Activated naive CD4-positive, alpha-beta T cell treated with Interleukin-2 at 50 U/mL for 16 hours (primary cell): ENCODE data around the gene ANO7.

Experiments
- DNase-seq: peaks from one replicate; pipeline ENCODE4 v3.0.0-alpha.2; 2020

Gene ANO7

GRCh38 chr2:241213567-241213966, 25.1 kb downstream of the ANO7 start:
- no peak for DNase-seq

- no peak for DNase-seq
Measured at GRCh38 chr2:241214209-241214608, 25.7 kb downstream of the ANO7 start.

GRCh38 chr2:241214766-241215165, 26.3 kb downstream of the ANO7 start:
- DNase-seq = no peak

GRCh38 chr2:241215421-241215820, 26.9 kb downstream of the ANO7 start:
- no peak for DNase-seq

- no peak for DNase-seq
Measured at GRCh38 chr2:241216211-241216761, 27.8 kb downstream of the ANO7 start.

GRCh38 chr2:241217320-241218031, 29.0 kb downstream of the ANO7 start:
- DNase-seq = peak; percentile 37

GRCh38 chr2:241218131-241219029, 29.9 kb downstream of the ANO7 start:
- peak; percentile 47 for DNase-seq

GRCh38 chr2:241219030-241219382, 30.5 kb downstream of the ANO7 start:
- no peak for DNase-seq

- DNase-seq = no peak
Measured at GRCh38 chr2:241219856-241220356, 31.4 kb downstream of the ANO7 start.

- no peak for DNase-seq
Measured at GRCh38 chr2:241223211-241224017, 34.9 kb downstream of the ANO7 start.

GRCh38 chr2:241224018-241224850, 35.8 kb downstream of the ANO7 start:
- DNase-seq = no peak

- DNase-seq = no peak
Measured at GRCh38 chr2:241224851-241225438, 36.5 kb downstream of the ANO7 start.

- no peak for DNase-seq
Measured at GRCh38 chr2:241225545-241225944, 37.1 kb downstream of the ANO7 start.

GRCh38 chr2:241225983-241226382, 37.5 kb downstream of the ANO7 start:
- DNase-seq = no peak

GRCh38 chr2:241226723-241227572, 38.5 kb downstream of the ANO7 start:
- DNase-seq = no peak

- DNase-seq = no peak
Measured at GRCh38 chr2:241227594-241227993, 39.1 kb downstream of the ANO7 start.

- no peak for DNase-seq
Measured at GRCh38 chr2:241228081-241228859, 39.8 kb downstream of the ANO7 start.

- no peak for DNase-seq
Measured at GRCh38 chr2:241228860-241229516, 40.5 kb downstream of the ANO7 start.
